Caco-2 (cell line): ENCODE data around the gene PDZD2. TPM values are rescaled to one million over a fixed set of nuclear protein-coding genes. Genes with fewer than 3 reads are reported as not detected.

Experiments used
- BruUV-seq: library from RNA; stranded (reverse); fragments of 400-500 nt; replicated peaks from 2 replicates; lab custom pipeline; 2021; lab: Mats Ljungman, UMichigan
- CTCF ChIA-PET: fragments of 300-600 bp; sonication (Branson Sonifier 250); formaldehyde crosslinking; loops from one replicate; lab custom pipeline; 2022; ENCODE audit warnings: antibody characterized with exemption; lab: Charles Lee
- POLR2A ChIA-PET: fragments of 300-600 bp; sonication (Branson Sonifier 250); formaldehyde crosslinking; loops from one replicate; lab custom pipeline; 2022; ENCODE audit warnings: antibody characterized with exemption; lab: Charles Lee
- DNase-seq, 2 experiments: peaks; one replicate each; pipeline versions ENCODE4 v3.0.0 to v3.0.0-alpha.2; 2020 to 2022
- H3K27me3 ChIP-seq: replicated peaks from 2 replicates; pipeline ENCODE4 v1.6.0; 2011; ENCODE audit warnings: low read length; ENCODE audit not compliant: control insufficient read depth, insufficient read depth
- H3K36me3 ChIP-seq: 2 replicates; pipeline ENCODE4 v1.5.1; 2011; ENCODE audit warnings: low read length; ENCODE audit not compliant: control insufficient read depth, insufficient read depth
- H3K4me1 ChIP-seq: fragments of 250-450 bp; sonication (Bioruptor Pico); 2 replicates; pipeline ENCODE4 v1.5.1; 2020; ENCODE audit warnings: mild to moderate bottlenecking
- H3K4me3 ChIP-seq: 2 replicates; pipeline ENCODE4 v1.5.1; 2011; ENCODE audit warnings: low read depth, mild to moderate bottlenecking, control low read depth, low read length
- H3K9me3 ChIP-seq: fragments of 250-450 bp; sonication (Bioruptor Pico); 2 replicates; pipeline ENCODE4 v1.5.1; 2020; ENCODE audit warnings: mild to moderate bottlenecking, moderate library complexity
- H3K27ac Mint-ChIP-seq: one replicate; pipeline ENCODE4 v1.8.0; 2022; ENCODE audit warnings: mixed read lengths; ENCODE audit not compliant: unreplicated experiment
- H3K27me3 Mint-ChIP-seq: one replicate; pipeline ENCODE4 v1.8.0; 2022; ENCODE audit warnings: mixed read lengths; ENCODE audit not compliant: insufficient read depth, unreplicated experiment
- H3K36me3 Mint-ChIP-seq: one replicate; pipeline ENCODE4 v1.8.0; 2022; ENCODE audit warnings: mild to moderate bottlenecking, mixed read lengths; ENCODE audit not compliant: insufficient read depth, unreplicated experiment
- H3K4me1 Mint-ChIP-seq: one replicate; pipeline ENCODE4 v1.8.0; 2022; ENCODE audit warnings: low read depth, mixed read lengths; ENCODE audit not compliant: unreplicated experiment
- H3K4me3 Mint-ChIP-seq: one replicate; pipeline ENCODE4 v1.8.0; 2022; ENCODE audit warnings: mild to moderate bottlenecking, moderate library complexity, mixed read lengths; ENCODE audit not compliant: unreplicated experiment
- H3K9me3 Mint-ChIP-seq: one replicate; pipeline ENCODE4 v1.8.0; 2022; ENCODE audit warnings: mixed read lengths; ENCODE audit not compliant: unreplicated experiment
- CTCF ChIP-seq, 2 experiments: fragments of 200-600 bp in 1 of 2; IDR thresholded peaks; 1 replicate in 1 of 2; 2 replicates in 1 of 2; pipeline versions ENCODE4 v1.5.1 to v1.8.0; 2011 to 2022; ENCODE audit warnings: antibody characterized with exemption in 1 of 2, control low read depth in 1 of 2, inconsistent platforms in 1 of 2, low read depth in 1 of 2, low read length in 1 of 2, mild to moderate bottlenecking in 1 of 2, moderate library complexity in 1 of 2; ENCODE audit not compliant: insufficient read depth in 1 of 2, severe bottlenecking in 1 of 2, unreplicated experiment in 1 of 2
- intact Hi-C: fragments of 100-400 bp; cut with micrococcal nuclease; formaldehyde crosslinking; loops from one replicate; pipeline ENCODE4 v1.10.0; 2022; ENCODE audit not compliant: unreplicated experiment
- total RNA-seq: library from RNA; stranded (reverse); gene quantifications from 2 replicates; pipeline ENCODE4 v1.2.3, GENCODE V29; 2022

The PDZD2 gene
- total RNA-seq, 1 experiment from 2014 or later = 0.16 TPM

GRCh38 chr5:31890046-31890445 lies 251.1 kb downstream of the PDZD2 start:
- no peaks in the 10 kb centered on the region for H3K4me1 Mint-ChIP-seq
- H3K4me3 Mint-ChIP-seq = no peak overlapping the region
- Histone ChIP-seq H3K4me1 (no peaks in the 10 kb centered on the region), H3K4me3 (no peak overlapping the region), H3K27me3 (no peaks in the 10 kb centered on the region), H3K36me3 (no peaks in the 10 kb centered on the region), H3K9me3 (no peaks in the 10 kb centered on the region)
- H3K36me3 Mint-ChIP-seq = no peaks in the 10 kb centered on the region
- no peak for DNase-seq
- ChIA-PET POLR2A (no interaction called here), CTCF (no interaction called here)
- H3K27me3 Mint-ChIP-seq = peaks cover 14% of the 10 kb centered on the region
- H3K27ac Mint-ChIP-seq = no peak overlapping the region
- no peaks in the 10 kb centered on the region for H3K9me3 Mint-ChIP-seq
- intact Hi-C loops = no loop called here
- no peak for TF ChIP-seq CTCF (IDR thresholded peaks at IDR 0.05; ENCODE audit: insufficient read depth in 1 of 2, low read depth in 1 of 2, low read length in 1 of 2, severe bottlenecking in 1 of 2, unreplicated experiment in 1 of 2)
- no TSS peak for BruUV-seq

GRCh38 chr5:31894141-31894540 lies 255.2 kb downstream of the PDZD2 start:
- H3K27me3 Mint-ChIP-seq = peaks cover 3% of the 10 kb centered on the region
- DNase-seq = no peak
- H3K4me1 Mint-ChIP-seq = no peaks in the 10 kb centered on the region
- TF ChIP-seq CTCF (IDR thresholded peaks at IDR 0.05; ENCODE audit: insufficient read depth in 1 of 2, low read depth in 1 of 2, low read length in 1 of 2, severe bottlenecking in 1 of 2, unreplicated experiment in 1 of 2) = no peak
- H3K4me3 Mint-ChIP-seq = no peak overlapping the region
- Histone ChIP-seq H3K4me3 (no peak overlapping the region), H3K27me3 (no peaks in the 10 kb centered on the region), H3K4me1 (no peaks in the 10 kb centered on the region), H3K9me3 (no peaks in the 10 kb centered on the region), H3K36me3 (no peaks in the 10 kb centered on the region)
- no TSS peak for BruUV-seq
- intact Hi-C loops = no loop called here
- H3K9me3 Mint-ChIP-seq = no peaks in the 10 kb centered on the region
- POLR2A ChIA-PET = no interaction called here
- CTCF ChIA-PET = interaction anchor here (0.5 kb wide), 1 partner anchor 36 kb away, joined by 3 read pairs; no protein-coding TSS in a partner anchor
- H3K36me3 Mint-ChIP-seq = no peaks in the 10 kb centered on the region
- no peak overlapping the region for H3K27ac Mint-ChIP-seq

GRCh38 chr5:31895199-31895820 lies 256.4 kb downstream of the PDZD2 start:
- ChIA-PET CTCF (interaction anchor here (0.6 kb wide), 2 partner anchors 72 to 181 kb away, joined by 4 to 7 read pairs; no protein-coding TSS in a partner anchor), POLR2A (no interaction called here)
- H3K4me3 Mint-ChIP-seq = no peak overlapping the region
- no peaks in the 10 kb centered on the region for H3K36me3 Mint-ChIP-seq
- Histone ChIP-seq H3K9me3 (no peaks in the 10 kb centered on the region), H3K36me3 (no peaks in the 10 kb centered on the region), H3K27me3 (no peaks in the 10 kb centered on the region), H3K4me3 (no peak overlapping the region), H3K4me1 (no peaks in the 10 kb centered on the region)
- peaks cover 5% of the 10 kb centered on the region for H3K27me3 Mint-ChIP-seq
- intact Hi-C loops = no loop called here
- no peak for TF ChIP-seq CTCF (IDR thresholded peaks at IDR 0.05; ENCODE audit: insufficient read depth in 1 of 2, low read depth in 1 of 2, low read length in 1 of 2, severe bottlenecking in 1 of 2, unreplicated experiment in 1 of 2)
- H3K4me1 Mint-ChIP-seq = no peaks in the 10 kb centered on the region
- BruUV-seq = no TSS peak
- no peaks in the 10 kb centered on the region for H3K9me3 Mint-ChIP-seq
- H3K27ac Mint-ChIP-seq = no peak overlapping the region
- no peak for DNase-seq
